DND-41 (cell line): ENCODE data around the gene DHCR24.

Experiments used
- ATAC-seq: fragments of 200-7000 bp; cut with Tn5 transposase; 3 replicates; pipeline ENCODE4 v1.9.1; 2021; ENCODE audit warnings: low read depth; ENCODE audit not compliant: insufficient read depth
- DNase-seq: peaks from one replicate; pipeline ENCODE4 v3.0.0-alpha.2; 2020
- H2AFZ ChIP-seq: 2 replicates; pipeline ENCODE4 v1.6.0; 2012; ENCODE audit warnings: low read depth, low read length
- H3K27ac ChIP-seq: 2 replicates; pipeline ENCODE4 v1.5.1; 2012; ENCODE audit warnings: low read length, inconsistent platforms
- H3K27me3 ChIP-seq: fragments of 200-600 bp; sonication (generic); 2 replicates; pipeline ENCODE4 v1.6.0; 2012; ENCODE audit warnings: low read length, mild to moderate bottlenecking, inconsistent platforms; ENCODE audit not compliant: insufficient read depth, poor library complexity
- H3K36me3 ChIP-seq: 2 replicates; pipeline ENCODE4 v1.5.1; 2012; ENCODE audit warnings: low read length, inconsistent platforms; ENCODE audit not compliant: insufficient read depth
- H3K4me1 ChIP-seq: 2 replicates; pipeline ENCODE4 v1.5.1; 2012; ENCODE audit warnings: mild to moderate bottlenecking, low read length; ENCODE audit not compliant: insufficient read depth
- H3K4me2 ChIP-seq: 2 replicates; pipeline ENCODE4 v1.6.0; 2012; ENCODE audit warnings: mild to moderate bottlenecking, moderate library complexity, low read length, inconsistent platforms; ENCODE audit not compliant: insufficient read depth
- H3K4me3 ChIP-seq, 2 experiments: fragments of 200-600 bp in 1 of 2; shearing (Covaris generic) in 1 of 2; 2 replicates each; pipeline ENCODE4 v1.5.1; 2012 to 2016; ENCODE audit warnings: inconsistent platforms in 2 of 2, low read length in 2 of 2, mild to moderate bottlenecking in 2 of 2, low read depth in 1 of 2, moderate library complexity in 1 of 2
- H3K79me2 ChIP-seq: 2 replicates; pipeline ENCODE4 v1.6.0; 2012; ENCODE audit warnings: low read length, inconsistent platforms; ENCODE audit not compliant: insufficient read depth
- H3K9ac ChIP-seq: 2 replicates; pipeline ENCODE4 v1.6.0; 2012; ENCODE audit warnings: low read depth, mild to moderate bottlenecking, inconsistent platforms, low read length, moderate library complexity
- H3K9me3 ChIP-seq: 2 replicates; pipeline ENCODE4 v1.5.1; 2012; ENCODE audit warnings: low read length, moderate library complexity, mild to moderate bottlenecking, inconsistent platforms; ENCODE audit not compliant: insufficient read depth, severe bottlenecking
- H4K20me1 ChIP-seq: 2 replicates; pipeline ENCODE4 v1.6.0; 2012; ENCODE audit warnings: low read length; ENCODE audit not compliant: insufficient read depth
- EZH2 ChIP-seq: IDR thresholded peaks from 3 replicates; pipeline ENCODE4 v1.6.1; 2012; ENCODE audit warnings: borderline replicate concordance, low read depth, mild to moderate bottlenecking, moderate library complexity, low read length, inconsistent platforms; ENCODE audit not compliant: severe bottlenecking
- TF ChIP-seq, protein P1 (sequence below): IDR thresholded peaks from 2 replicates; pipeline ENCODE4 v1.5.1; 2012; ENCODE audit warnings: borderline replicate concordance, low read length, moderate library complexity, mild to moderate bottlenecking; ENCODE audit not compliant: poor library complexity, severe bottlenecking; ENCODE audit errors: extremely low read depth

Gene DHCR24

DNA sequence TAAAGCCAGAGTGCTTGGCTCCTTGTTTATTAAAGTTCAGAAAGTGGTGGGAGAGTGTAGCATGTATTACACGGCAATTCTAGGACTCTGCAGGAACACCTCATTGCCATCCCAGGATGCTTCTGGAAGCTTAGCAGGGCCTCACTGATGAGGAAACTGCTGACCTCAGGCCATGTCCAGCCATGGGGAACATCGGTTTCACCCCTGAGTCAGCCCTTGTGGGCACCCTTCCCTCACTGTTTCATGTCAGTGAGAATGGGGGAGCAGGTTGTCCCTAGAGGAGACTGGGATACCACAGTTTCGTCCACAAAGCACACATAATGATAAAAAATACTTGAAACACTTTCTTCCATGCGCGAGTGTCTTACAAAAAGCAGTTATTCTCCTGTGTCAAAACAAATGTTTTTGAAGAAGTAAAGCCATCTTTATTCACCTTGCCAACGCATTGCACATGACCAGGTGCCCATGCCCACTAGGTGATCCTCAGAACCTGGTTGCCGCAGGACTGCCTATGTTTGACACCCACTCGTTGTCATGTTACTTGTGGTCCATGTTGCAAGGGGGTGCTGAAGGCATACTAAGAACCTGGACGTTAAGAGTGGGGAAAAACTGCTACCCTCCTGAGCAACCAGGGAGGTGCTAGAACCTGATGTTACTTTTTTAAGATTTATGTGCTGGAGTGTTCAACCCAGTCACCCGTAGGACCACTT, 44.6 kb downstream of the DHCR24 start:
- Histone ChIP-seq H3K9ac (no peak overlapping the region), H3K4me1 (no peaks in the 10 kb centered on the region), H3K4me2 (no peak overlapping the region), H4K20me1 (no peaks in the 10 kb centered on the region), H3K79me2 (no peaks in the 10 kb centered on the region), H2AFZ (no peak overlapping the region), H3K27me3 (no peaks in the 10 kb centered on the region), H3K36me3 (peaks cover 8% of the 10 kb centered on the region; the same call in 1 of the 2 replicates), H3K4me3 (no peak overlapping the region), H3K9me3 (no peaks in the 10 kb centered on the region), H3K27ac (no peak overlapping the region)
- ATAC-seq (no peak), DNase-seq (no peak)
- TF ChIP-seq EZH2, result no peak
- TF ChIP-seq, protein P1, sequence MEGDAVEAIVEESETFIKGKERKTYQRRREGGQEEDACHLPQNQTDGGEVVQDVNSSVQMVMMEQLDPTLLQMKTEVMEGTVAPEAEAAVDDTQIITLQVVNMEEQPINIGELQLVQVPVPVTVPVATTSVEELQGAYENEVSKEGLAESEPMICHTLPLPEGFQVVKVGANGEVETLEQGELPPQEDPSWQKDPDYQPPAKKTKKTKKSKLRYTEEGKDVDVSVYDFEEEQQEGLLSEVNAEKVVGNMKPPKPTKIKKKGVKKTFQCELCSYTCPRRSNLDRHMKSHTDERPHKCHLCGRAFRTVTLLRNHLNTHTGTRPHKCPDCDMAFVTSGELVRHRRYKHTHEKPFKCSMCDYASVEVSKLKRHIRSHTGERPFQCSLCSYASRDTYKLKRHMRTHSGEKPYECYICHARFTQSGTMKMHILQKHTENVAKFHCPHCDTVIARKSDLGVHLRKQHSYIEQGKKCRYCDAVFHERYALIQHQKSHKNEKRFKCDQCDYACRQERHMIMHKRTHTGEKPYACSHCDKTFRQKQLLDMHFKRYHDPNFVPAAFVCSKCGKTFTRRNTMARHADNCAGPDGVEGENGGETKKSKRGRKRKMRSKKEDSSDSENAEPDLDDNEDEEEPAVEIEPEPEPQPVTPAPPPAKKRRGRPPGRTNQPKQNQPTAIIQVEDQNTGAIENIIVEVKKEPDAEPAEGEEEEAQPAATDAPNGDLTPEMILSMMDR, result no peak

DNA sequence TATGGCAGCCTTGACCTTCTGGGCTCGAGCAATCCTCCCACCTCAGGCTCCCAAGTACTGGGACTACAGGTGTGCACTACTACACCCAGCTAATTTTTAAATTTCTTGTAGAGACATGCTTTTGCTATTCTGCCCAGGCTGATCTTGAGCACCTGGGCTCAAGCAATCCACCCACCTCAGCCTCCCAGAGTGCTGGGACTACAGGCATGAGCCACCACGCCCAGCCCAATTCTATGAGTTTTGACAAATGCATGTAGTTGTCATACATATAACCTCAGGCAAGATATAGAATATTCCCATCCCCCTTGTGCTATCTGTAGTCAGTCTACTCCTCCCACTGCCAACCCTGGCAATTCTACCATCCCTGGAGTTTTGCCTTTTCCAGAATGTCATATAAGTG, 47.2 kb downstream of the DHCR24 start:
- Histone ChIP-seq H3K36me3 (no peaks in the 10 kb centered on the region), H3K9me3 (no peaks in the 10 kb centered on the region), H2AFZ (no peak overlapping the region), H3K9ac (no peak overlapping the region), H3K27ac (no peak overlapping the region), H3K4me3 (no peak overlapping the region), H3K79me2 (no peaks in the 10 kb centered on the region), H3K4me1 (no peaks in the 10 kb centered on the region), H3K27me3 (peaks cover 6% of the 10 kb centered on the region), H3K4me2 (no peak overlapping the region), H4K20me1 (no peaks in the 10 kb centered on the region)
- no peak for TF ChIP-seq EZH2
- TF ChIP-seq, protein P1, result no peak
- ATAC-seq (no peak), DNase-seq (no peak)

DNA sequence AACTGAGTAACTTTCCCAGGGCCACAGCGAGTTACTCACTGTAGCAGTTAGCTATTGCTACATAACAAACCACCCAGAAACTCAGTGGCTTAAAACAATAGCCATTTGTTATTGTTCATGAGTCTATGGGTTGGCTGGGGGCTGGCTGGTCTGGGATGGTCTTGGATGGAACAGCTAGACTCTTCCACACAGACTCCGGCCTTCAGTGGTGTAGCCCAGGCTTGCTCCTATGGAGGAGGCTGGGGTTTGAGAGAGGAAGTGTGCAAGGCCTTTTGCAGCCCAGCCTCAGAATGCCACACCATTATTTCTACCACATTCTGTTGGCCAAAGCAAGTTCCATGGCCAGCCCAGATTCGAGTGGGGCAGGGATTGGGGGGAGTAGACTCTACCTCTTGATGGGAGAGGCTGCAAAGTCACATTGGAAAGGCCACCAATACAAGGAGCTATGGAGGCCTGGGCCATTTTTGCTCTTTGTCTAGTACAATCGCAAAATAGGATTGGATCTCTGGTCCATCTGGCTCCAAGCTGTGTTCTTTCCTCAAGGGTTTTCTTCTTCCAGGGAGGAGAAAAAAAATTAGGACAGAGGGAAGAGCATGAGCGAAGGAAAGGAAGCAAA, 48.3 kb downstream of the DHCR24 start:
- no peak overlapping the region for H2AFZ ChIP-seq
- ATAC-seq, result no peak

More for the DNA sequence above, 48.3 kb downstream of the DHCR24 start:
- no peak for DNase-seq
- no peak overlapping the region for H3K4me2 ChIP-seq
- no peak overlapping the region for H3K4me3 ChIP-seq
- peaks cover 6% of the 10 kb centered on the region for H3K27me3 ChIP-seq
- H3K27ac ChIP-seq, result no peak overlapping the region
- no peak overlapping the region for H3K9ac ChIP-seq
- no peaks in the 10 kb centered on the region for H3K9me3 ChIP-seq
- no peaks in the 10 kb centered on the region for H3K4me1 ChIP-seq
- no peaks in the 10 kb centered on the region for H4K20me1 ChIP-seq
- no peaks in the 10 kb centered on the region for H3K79me2 ChIP-seq
- TF ChIP-seq, protein P1, result no peak
- TF ChIP-seq EZH2, result no peak
- H3K36me3 ChIP-seq, result no peaks in the 10 kb centered on the region
